K562 (cell line): ENCODE data around the gene MIR17HG. TPM values are rescaled to one million over a fixed set of nuclear protein-coding genes. Genes with fewer than 3 reads are reported as not detected.

Experiments
- ATAC-seq: fragments of 200-7000 bp; cut with Tn5 transposase; 3 replicates; pipeline ENCODE4 v1.9.1; 2020; ENCODE audit warnings: moderate library complexity
- BruUV-seq: library from RNA; stranded (reverse); fragments of 400-500 nt; replicated peaks from 2 replicates; lab custom pipeline; 2021; lab: Mats Ljungman, UMichigan
- CTCF ChIA-PET: fragments of 300-600 bp; formaldehyde crosslinking; extraction: SDS; loops from one replicate; lab custom pipeline; 2021; ENCODE audit warnings: low intra/inter-chr PET ratio; lab: Yijun Ruan, JAX
- POLR2A ChIA-PET: fragments of 300-600, 350-650 bp; sonication (Branson Sonifier 250); formaldehyde crosslinking; extraction: SDS; loops from one replicate; lab custom pipeline; 2021; ENCODE audit warnings: antibody characterized with exemption, inconsistent platforms; lab: Yijun Ruan, JAX
- DNase-seq, 4 experiments: peaks; one replicate each; pipeline versions ENCODE4 v3.0.0 to v3.0.0-alpha.2; 2011 to 2018; ENCODE audit warnings: low spot score in 3 of 4, mixed read lengths in 3 of 4; ENCODE audit errors: extremely low read depth in 1 of 4
- FAIRE-seq: peaks from 2 replicates; lab custom pipeline; 2011; peaks lifted over from hg19 to GRCh38; lab: Jason Lieb, UNC
- H2AFZ ChIP-seq: 2 replicates; pipeline ENCODE4 v1.6.0; 2011; ENCODE audit warnings: low read depth, low read length, control low read depth, inconsistent platforms
- H3K27ac ChIP-seq: fragments of 200-600 bp; 3 replicates; pipeline ENCODE4 v1.8.0; 2011; ENCODE audit warnings: low read depth, mild to moderate bottlenecking, control low read depth, inconsistent platforms, low read length, moderate library complexity, mixed read lengths; ENCODE audit errors: extremely low read depth
- H3K27me3 ChIP-seq, 2 experiments: fragments of 300-600 bp in 1 of 2; 2 replicates in 1 of 2; 3 replicates in 1 of 2; pipeline versions ENCODE4 v1.6.0 to v1.8.0; 2011; ENCODE audit warnings: inconsistent platforms in 2 of 2, low read length in 2 of 2, mild to moderate bottlenecking in 1 of 2, mixed read lengths in 1 of 2, moderate library complexity in 1 of 2; ENCODE audit not compliant: control insufficient read depth in 2 of 2, insufficient read depth in 2 of 2
- H3K36me3 ChIP-seq: fragments of 300-600 bp; 3 replicates; pipeline ENCODE4 v1.8.0; 2011; ENCODE audit warnings: mild to moderate bottlenecking, low read length, inconsistent platforms; ENCODE audit not compliant: control insufficient read depth, insufficient read depth
- H3K4me1 ChIP-seq, 2 experiments: fragments of 200-600 bp in 1 of 2; replicated peaks in 1 of 2; 2 replicates in 1 of 2; 3 replicates in 1 of 2; pipeline versions ENCODE4 v1.5.1 to v1.8.0; 2011; ENCODE audit warnings: inconsistent platforms in 2 of 2, low read length in 2 of 2, mild to moderate bottlenecking in 1 of 2, mixed read lengths in 1 of 2, moderate library complexity in 1 of 2; ENCODE audit not compliant: control insufficient read depth in 2 of 2, insufficient read depth in 2 of 2
- H3K4me2 ChIP-seq: 2 replicates; pipeline ENCODE4 v1.6.1; 2011; ENCODE audit warnings: low read length, control low read depth, inconsistent platforms, mixed read lengths; ENCODE audit not compliant: insufficient read depth
- H3K4me3 ChIP-seq: fragments of 200-600 bp; sonication (generic), shearing (Covaris generic); 2 replicates; pipeline ENCODE4 v1.5.1; 2016; ENCODE audit warnings: control low read depth, inconsistent platforms
- H3K79me2 ChIP-seq: fragments of 200-600 bp; 3 replicates; pipeline ENCODE4 v1.8.0; 2011; ENCODE audit warnings: low read length, inconsistent platforms; ENCODE audit not compliant: control insufficient read depth, insufficient read depth
- H3K9ac ChIP-seq, 2 experiments: 2 replicates each; pipeline versions ENCODE4 v1.6.0 to v1.6.1; 2011; ENCODE audit warnings: low read depth in 2 of 2, low read length in 2 of 2, control low read depth in 1 of 2, inconsistent platforms in 1 of 2, mild to moderate bottlenecking in 1 of 2, mixed read lengths in 1 of 2; ENCODE audit not compliant: insufficient read depth in 1 of 2
- H3K9me1 ChIP-seq: one replicate; pipeline ENCODE4 v1.6.0; 2011; ENCODE audit warnings: inconsistent platforms, mild to moderate bottlenecking, low read length, moderate library complexity; ENCODE audit not compliant: control insufficient read depth, insufficient read depth
- H3K9me3 ChIP-seq: replicated peaks from 2 replicates; pipeline ENCODE4 v1.5.1; 2011; ENCODE audit warnings: low read depth, low read length, inconsistent platforms; ENCODE audit not compliant: control insufficient read depth, insufficient read depth
- H4K20me1 ChIP-seq: replicated peaks from 2 replicates; pipeline ENCODE4 v1.6.1; 2011; ENCODE audit warnings: low read length, inconsistent platforms, mixed read lengths; ENCODE audit not compliant: control insufficient read depth, insufficient read depth
- GTF2E2 ChIP-seq: fragments of 200-800 bp; sonication (Bioruptor generic); IDR thresholded peaks from 2 replicates; pipeline ENCODE4 v1.6.1; 2016; ENCODE audit warnings: missing genetic modification characterization, missing compliant biosample characterization
- PCBP1 ChIP-seq: fragments of 200-400 bp; formaldehyde crosslinking; IDR thresholded peaks from 2 replicates; pipeline ENCODE4 v1.6.1; 2018; ENCODE audit warnings: mild to moderate bottlenecking, low read depth, low read length; ENCODE audit not compliant: poor library complexity, severe bottlenecking
- ZBTB11 ChIP-seq, 3 experiments: fragments of 200-800 bp in 1 of 3; fragments of 250-450 bp in 1 of 3; fragments of 450-650 bp in 1 of 3; sonication (Bioruptor Pico) in 1 of 3; sonication (Bioruptor generic) in 1 of 3; formaldehyde crosslinking in 1 of 3; IDR thresholded peaks; 2 replicates each; pipeline versions ENCODE4 v1.6.1 to v1.8.0; 2016 to 2022; ENCODE audit warnings: mild to moderate bottlenecking in 2 of 3, missing genetic modification characterization in 2 of 3, missing compliant biosample characterization in 1 of 3, moderate library complexity in 1 of 3
- ZNF449 ChIP-seq: fragments of 250-450 bp; sonication (Bioruptor Pico); IDR thresholded peaks from 2 replicates; pipeline ENCODE4 v1.8.0; 2022; ENCODE audit warnings: moderate library complexity, mild to moderate bottlenecking, inconsistent platforms
- WGBS: fragments of 100-300 bp; shearing (Covaris generic); methylation state at CpG from one replicate; pipeline ENCODE4 v1.1.6; 2016; ENCODE audit warnings: low coverage, mixed read lengths; ENCODE audit not compliant: insufficient coverage; ENCODE audit errors: missing lambda C conversion rate; 5-methylcytosine and 5-hydroxymethylcytosine counted together
- in situ Hi-C: fragments of 300-500 bp; cut with MboI; formaldehyde crosslinking; loops from 4 replicates; pipeline ENCODE4 v1.15.0; 2018; ENCODE audit warnings: inconsistent platforms, mixed read lengths
- intact Hi-C: fragments of 100-400 bp; cut with micrococcal nuclease; formaldehyde crosslinking; loops from 2 replicates; pipeline ENCODE4 v1.14.2; 2022
- polyA plus RNA-seq, 8 experiments: library from polyadenylated mRNA; depleted of rRNA in 4 of 8; stranded (reverse) in 5 of 8; unstranded in 3 of 8; fragments of >200 nt; fragmentation: Nextera tagmentation in 2 of 8; fragmentation: Illumina TruSeq in 1 of 8; extraction: Ambion mirVana in 2 of 8; extraction: Trizol in 1 of 8; gene quantifications; 2 replicates each; pipeline versions ENCODE4 v1.2.1 to v1.2.3, GENCODE V29; 2011 to 2014; ENCODE audit warnings: inconsistent platforms in 1 of 8, missing spikeins in 1 of 8
- total RNA-seq, 7 experiments: library from RNA; depleted of rRNA in 6 of 7; stranded (reverse); fragments of >200 nt in 6 of 7; fragmentation: Illumina TruSeq in 2 of 7; extraction: Trizol in 2 of 7; gene quantifications; 2 replicates each; pipeline versions ENCODE4 v1.2.1 to v1.2.3, GENCODE V29; 2011 to 2021; ENCODE audit warnings: low replicate concordance in 1 of 7

Gene MIR17HG
- total and polyA plus RNA-seq, 9 of the 15 experiments (the other 6 are each of a cell fraction or from before 2014, with no cell fraction given): 44.2 to 218 (median 77.8) TPM

GRCh38 chr13:91313581-91313980 is 33.9 kb upstream of the MIR17HG start:
- no peak overlapping the region for H2AFZ ChIP-seq
- H3K4me1 ChIP-seq: no peaks in the 10 kb centered on the region
- in situ Hi-C loops: no loop called here
- intact Hi-C loops: loop anchor here (1.0 kb wide), 1 partner anchor 93 kb away; no protein-coding TSS in a partner anchor
- ChIA-PET POLR2A (interaction anchor here (0.5 to 2.0 kb wide), 7 partner anchors 10 to 46 kb away, joined by 3 to 11 read pairs (median 3); partner anchors contain the start of gene MIR17HG), CTCF (interaction anchor here (0.6 to 1.6 kb wide), 4 partner anchors 33 to 1380 kb away, joined by 3 to 15 read pairs (median 6); partner anchors contain the start of gene MIR17HG)
- no peaks in the 10 kb centered on the region for H4K20me1 ChIP-seq
- no peak overlapping the region for H3K4me2 ChIP-seq
- DNase-seq: no peak
- H3K4me3 ChIP-seq: no peak overlapping the region
- no peaks in the 10 kb centered on the region for H3K9me3 ChIP-seq
- H3K9ac ChIP-seq: no peak overlapping the region
- ATAC-seq: no peak
- H3K27ac ChIP-seq: no peak overlapping the region
- no peaks in the 10 kb centered on the region for H3K36me3 ChIP-seq
- WGBS: 2% methylated on average over 4 of the region's 4 CpGs
- no peak for FAIRE-seq
- TF ChIP-seq ZNF449 (no peak), PCBP1 (no peak), ZBTB11 (CRISPR knock-in tag; IDR thresholded peaks at IDR 0.05) (no peak), GTF2E2 (tag) (no peak)
- TF ChIP-seq, all 486 proteins: peak for 0
- no peaks in the 10 kb centered on the region for H3K9me1 ChIP-seq
- no TSS peak for BruUV-seq
- no peaks in the 10 kb centered on the region for H3K79me2 ChIP-seq
- H3K27me3 ChIP-seq: no peaks in the 10 kb centered on the region
